SK-N-MC (cell line): ENCODE data around the gene DHX32.

ENCODE experiments used
- DNase-seq: peaks from one replicate; pipeline ENCODE4 v3.0.0-alpha.2; 2011; ENCODE audit warnings: low read depth, low spot score
- H3K27ac ChIP-seq: fragments of 200-600 bp; sonication (generic); 2 replicates; pipeline ENCODE4 v1.5.1; 2016; ENCODE audit warnings: mixed run types
- H3K36me3 ChIP-seq: fragments of 200-600 bp; sonication (generic); 2 replicates; pipeline ENCODE4 v1.6.1; 2017; ENCODE audit warnings: antibody characterized with exemption, low read length, mixed read lengths; ENCODE audit not compliant: insufficient read depth
- H3K4me3 ChIP-seq: fragments of 200-600 bp; sonication (generic); 2 replicates; pipeline ENCODE4 v1.5.1; 2016
- H3K9ac ChIP-seq: fragments of 200-600 bp; sonication (generic); 2 replicates; pipeline ENCODE4 v1.8.0; 2017; ENCODE audit warnings: mixed run types, mixed read lengths; ENCODE audit not compliant: insufficient read length
- H3K9me3 ChIP-seq: fragments of 200-600 bp; sonication (generic); 2 replicates; pipeline ENCODE4 v1.6.1; 2017; ENCODE audit warnings: low read depth, mild to moderate bottlenecking, antibody characterized with exemption, low read length, moderate library complexity, mixed read lengths
- EZH2 ChIP-seq: fragments of 200-600 bp; sonication (generic); IDR thresholded peaks from one replicate; pipeline ENCODE4 v1.6.1; 2017; ENCODE audit warnings: antibody characterized with exemption
- FOXP2 ChIP-seq: optimal IDR thresholded peaks from 2 replicates; pipeline ENCODE3; 2011; ENCODE audit warnings: mild to moderate bottlenecking, moderate library complexity; ENCODE audit not compliant: insufficient read depth; ENCODE audit errors: extremely low read length, control extremely low read depth
- POLR2AphosphoS5 ChIP-seq: IDR thresholded peaks from 2 replicates; pipeline ENCODE4 v1.6.1; 2012; ENCODE audit warnings: mild to moderate bottlenecking, low read depth, low read length, borderline replicate concordance

DHX32 gene

DNA sequence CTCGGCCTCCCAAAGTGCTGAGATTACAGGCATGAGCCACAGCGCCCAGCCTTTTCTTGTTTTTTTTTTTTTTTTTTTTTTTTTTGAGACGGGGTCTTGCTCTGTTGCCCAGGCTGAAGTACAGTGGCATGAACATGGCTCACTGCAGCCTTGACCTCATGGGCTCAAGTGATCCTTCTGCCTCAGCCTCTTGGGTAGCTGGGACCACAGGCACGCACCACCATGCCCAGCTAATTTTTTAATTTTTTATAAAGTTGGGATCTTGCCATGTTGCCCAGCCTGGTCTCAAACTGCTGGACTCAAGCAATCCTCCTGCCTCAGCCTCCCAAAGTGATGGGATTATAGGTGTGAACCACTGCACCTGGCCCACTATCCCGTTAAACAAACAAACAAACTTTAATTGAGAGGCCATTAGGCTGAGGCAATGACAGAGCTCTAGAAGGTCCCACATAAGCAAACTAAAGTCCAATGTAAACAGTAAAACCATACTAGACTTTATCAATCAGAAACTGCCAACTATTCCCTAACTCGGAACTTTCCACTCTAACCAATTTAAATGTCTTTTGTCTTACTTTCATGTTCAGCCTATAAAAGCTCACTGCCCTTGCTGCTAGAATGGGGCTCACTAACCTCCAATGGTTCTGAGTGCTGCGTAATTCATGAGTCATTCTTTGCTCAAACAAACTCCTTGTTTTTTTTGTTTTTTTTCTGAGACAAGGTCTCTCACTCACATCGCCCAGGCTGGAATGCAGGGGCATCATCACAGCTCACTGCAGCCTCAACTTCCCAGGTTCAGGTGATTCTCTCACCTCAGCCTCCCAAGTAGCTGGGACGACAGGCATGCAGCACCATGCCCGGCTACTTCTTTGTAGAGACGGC is 1.9 kb downstream of the DHX32 start:
- Histone ChIP-seq H3K9me3 (no peaks in the 10 kb centered on the region), H3K4me3 (no peak overlapping the region), H3K36me3 (no peaks in the 10 kb centered on the region), H3K9ac (no peak overlapping the region), H3K27ac (no peak overlapping the region)
- no peak for DNase-seq
- TF ChIP-seq POLR2AphosphoS5 = no peak
- TF ChIP-seq FOXP2 = no peak
- TF ChIP-seq EZH2 = no peak

DNA sequence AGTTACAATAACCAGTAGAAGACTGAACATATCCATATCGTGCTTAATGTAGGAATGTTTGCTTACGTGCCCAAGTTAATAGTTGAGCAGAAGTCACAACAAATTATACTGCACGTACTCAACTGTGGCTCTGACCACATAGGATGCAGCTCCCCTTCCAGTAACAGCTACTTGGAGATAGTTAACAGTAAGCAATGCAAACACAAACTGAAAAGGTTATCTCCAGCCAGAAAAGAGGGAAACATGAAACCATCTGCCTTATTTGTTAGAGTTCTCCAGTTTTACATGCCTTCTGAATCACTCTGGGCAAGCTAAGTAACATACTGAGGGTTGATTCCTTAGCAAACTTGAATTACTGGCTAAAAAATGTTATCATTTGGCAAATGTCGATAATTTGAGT is 9.8 kb downstream of the DHX32 start:
- DNase-seq = no peak
- TF ChIP-seq EZH2 = no peak
- no peak for TF ChIP-seq POLR2AphosphoS5
- TF ChIP-seq FOXP2 = no peak

DNA sequence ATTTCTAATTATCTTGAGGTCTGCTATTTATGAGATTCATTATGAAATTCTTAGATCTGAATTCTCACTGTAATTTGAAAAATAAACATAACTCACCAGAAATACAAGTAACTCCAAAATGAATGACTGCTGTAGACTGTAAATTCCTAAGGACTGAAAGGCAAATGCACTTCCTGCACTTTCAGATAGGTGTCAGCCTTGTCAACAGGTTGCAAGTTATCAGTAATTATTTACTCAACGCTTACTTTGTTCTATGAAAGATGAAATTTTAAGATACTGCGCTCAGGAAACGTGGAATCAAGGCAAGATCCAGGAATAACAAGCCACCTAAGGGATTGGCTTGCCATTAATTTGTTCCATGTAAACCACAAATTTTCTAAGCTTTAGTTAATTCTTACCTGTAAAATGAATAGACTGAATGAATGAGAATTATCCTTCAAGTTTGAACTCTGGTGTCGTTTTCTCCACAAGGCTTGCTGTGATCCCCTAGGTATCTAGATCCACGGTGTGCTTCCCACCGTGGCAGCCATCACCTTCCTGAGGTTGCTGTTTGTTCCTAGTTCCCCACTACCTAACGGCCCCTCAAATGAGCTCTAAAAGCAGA is 12.6 kb downstream of the DHX32 start:
- Histone ChIP-seq H3K9ac (no peak overlapping the region), H3K9me3 (no peaks in the 10 kb centered on the region), H3K4me3 (no peak overlapping the region), H3K36me3 (no peaks in the 10 kb centered on the region), H3K27ac (no peak overlapping the region)
- no peak for DNase-seq
- TF ChIP-seq POLR2AphosphoS5 = no peak

More for the DNA sequence above, 9.8 kb downstream of the DHX32 start:
- no peaks in the 10 kb centered on the region for H3K9me3 ChIP-seq
- no peak overlapping the region for H3K27ac ChIP-seq
- no peak overlapping the region for H3K4me3 ChIP-seq
- no peak overlapping the region for H3K9ac ChIP-seq
- H3K36me3 ChIP-seq = no peaks in the 10 kb centered on the region

DNA sequence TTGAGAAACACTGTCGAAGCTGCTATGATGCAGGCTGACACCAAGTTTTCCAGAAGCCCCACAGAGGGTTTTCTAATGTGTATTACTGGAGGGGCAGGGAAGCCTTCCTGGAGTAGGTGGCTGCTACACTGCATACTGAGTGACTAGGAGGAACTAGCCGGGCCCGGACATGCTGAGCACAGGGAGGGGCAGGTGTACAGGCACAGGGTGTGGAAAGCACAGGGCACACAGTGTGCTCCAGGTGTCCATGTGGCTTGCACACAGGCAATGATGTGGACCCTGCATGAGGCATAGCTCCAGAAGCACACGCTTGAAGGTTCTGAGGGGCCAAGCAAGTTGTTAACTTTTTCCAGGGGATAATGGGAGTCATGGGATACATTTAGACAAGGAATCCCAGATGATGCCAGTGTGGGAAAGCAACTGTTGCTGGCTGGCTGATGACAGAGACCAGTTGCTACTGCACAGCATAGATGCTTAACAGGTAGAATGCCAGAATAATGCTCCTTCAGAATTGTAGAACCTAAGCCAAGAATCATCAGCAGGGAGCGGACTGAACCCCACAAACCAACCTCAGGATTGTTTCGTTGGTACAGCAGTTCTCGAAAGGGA is 14.6 kb downstream of the DHX32 start:
- Histone ChIP-seq H3K4me3 (no peak overlapping the region), H3K9ac (no peak overlapping the region), H3K27ac (no peak overlapping the region), H3K9me3 (no peaks in the 10 kb centered on the region), H3K36me3 (no peaks in the 10 kb centered on the region)
- TF ChIP-seq FOXP2 = no peak
- no peak for TF ChIP-seq EZH2
- TF ChIP-seq POLR2AphosphoS5 = no peak
- DNase-seq = no peak

DNA sequence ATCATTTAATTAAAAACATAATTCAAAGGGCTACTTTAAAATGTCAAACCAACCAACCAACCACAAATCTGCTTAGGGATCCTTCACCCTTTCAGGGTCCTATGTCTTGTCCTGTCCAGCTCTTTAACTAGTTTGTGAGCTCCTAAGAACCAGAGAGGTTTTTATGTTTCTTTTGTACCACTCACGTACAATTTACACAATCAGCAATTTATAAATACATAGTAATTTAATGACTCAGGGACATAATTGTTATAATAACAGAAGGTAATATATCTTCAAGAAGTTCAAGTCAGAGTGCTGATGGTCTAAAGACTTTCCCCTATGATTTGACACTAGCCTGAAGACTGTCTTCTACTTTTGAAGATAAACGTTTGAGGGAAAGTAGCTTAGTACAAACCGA is 16.0 kb downstream of the DHX32 start:
- Histone ChIP-seq H3K4me3 (no peak overlapping the region), H3K36me3 (no peaks in the 10 kb centered on the region), H3K9me3 (no peaks in the 10 kb centered on the region), H3K27ac (no peak overlapping the region), H3K9ac (no peak overlapping the region)
- DNase-seq = no peak
- TF ChIP-seq EZH2 (no peak), POLR2AphosphoS5 (no peak), FOXP2 (no peak)

DNA sequence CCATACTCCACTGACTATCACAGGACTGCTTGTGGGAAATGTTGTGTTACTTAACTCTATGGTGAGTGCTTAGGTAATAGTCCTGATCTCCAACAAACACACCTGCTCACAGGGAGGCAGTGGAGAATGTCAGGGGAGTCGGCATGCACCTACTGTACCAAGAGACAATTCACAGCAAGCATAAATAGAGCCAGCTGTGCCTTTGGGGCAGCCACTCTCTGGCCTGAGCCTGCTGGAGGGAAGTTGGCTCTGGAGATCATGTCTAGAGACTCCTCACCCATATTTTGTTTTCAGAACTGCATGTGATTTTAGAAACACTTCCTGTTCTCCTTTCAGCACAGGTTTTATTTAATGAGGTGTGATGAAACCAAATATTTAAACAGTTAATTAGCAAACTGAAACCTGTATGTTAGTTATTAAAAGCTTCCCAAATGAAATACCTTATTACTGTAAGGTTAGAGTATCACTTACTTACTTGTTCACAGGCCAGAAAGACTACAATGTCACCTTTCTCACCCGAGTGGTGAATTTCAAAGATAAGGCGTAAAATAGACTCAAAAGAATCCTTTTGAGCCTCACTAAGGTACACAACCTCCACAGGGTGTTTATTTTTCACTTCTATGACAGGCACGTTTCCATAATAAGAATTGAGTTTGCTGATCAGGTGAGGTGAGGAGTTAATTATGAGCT is 21.8 kb downstream of the DHX32 start:
- Histone ChIP-seq H3K4me3 (no peak overlapping the region), H3K36me3 (no peaks in the 10 kb centered on the region), H3K9me3 (no peaks in the 10 kb centered on the region), H3K9ac (no peak overlapping the region), H3K27ac (no peak overlapping the region)
- DNase-seq = no peak
- TF ChIP-seq FOXP2 = no peak
- no peak for TF ChIP-seq POLR2AphosphoS5
- TF ChIP-seq EZH2 = no peak

DNA sequence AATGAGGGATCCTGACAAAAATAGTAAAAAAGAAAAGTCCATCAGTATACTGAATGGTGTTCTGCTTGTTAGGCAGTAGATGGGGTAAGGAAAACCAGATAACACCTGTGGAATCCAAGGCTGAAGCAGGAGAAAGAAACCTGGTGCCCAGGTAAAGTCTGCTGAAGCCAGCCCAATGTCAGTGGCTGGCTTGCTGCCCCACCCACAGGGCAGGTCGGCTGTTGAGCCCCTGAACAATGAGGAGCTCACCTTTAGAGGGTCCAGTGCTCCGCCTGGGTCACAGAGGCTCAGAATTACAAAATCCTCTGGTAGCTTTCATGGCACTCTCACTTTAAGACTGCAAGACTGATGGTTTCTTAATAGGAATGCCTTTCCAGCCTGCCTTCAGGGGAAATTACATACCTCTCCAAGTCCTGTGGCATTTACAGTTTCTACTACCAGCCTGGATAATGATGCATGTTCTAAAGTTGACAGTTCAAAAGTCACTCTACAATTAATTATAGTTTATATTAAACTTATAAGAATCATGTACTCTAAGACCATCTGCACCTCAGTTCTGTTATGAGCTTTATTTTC is 23.8 kb downstream of the DHX32 start:
- Histone ChIP-seq H3K36me3 (no peaks in the 10 kb centered on the region), H3K27ac (no peak overlapping the region), H3K9ac (no peak overlapping the region), H3K9me3 (no peaks in the 10 kb centered on the region), H3K4me3 (no peak overlapping the region)
- TF ChIP-seq FOXP2 (no peak), EZH2 (no peak), POLR2AphosphoS5 (no peak)
- no peak for DNase-seq

DNA sequence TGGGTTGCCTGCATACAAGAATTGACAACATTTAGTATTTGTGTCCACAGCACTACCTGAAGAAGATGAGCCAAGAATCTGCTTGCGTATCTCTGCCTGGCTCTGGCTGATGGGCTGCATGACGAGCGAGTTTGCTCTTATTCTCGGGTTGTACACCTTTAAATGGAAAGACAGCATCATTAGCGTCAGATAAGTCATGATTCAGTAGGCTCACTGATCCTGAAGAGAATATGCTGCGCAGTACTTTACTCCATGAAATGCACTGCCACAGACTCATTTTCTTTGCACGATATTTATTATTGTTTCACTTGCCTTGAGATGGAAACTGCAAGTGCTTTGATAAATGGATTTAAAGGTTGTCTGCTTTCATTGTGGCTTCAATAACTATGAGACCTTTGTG is 28.6 kb downstream of the DHX32 start:
- no peaks in the 10 kb centered on the region for H3K36me3 ChIP-seq
- TF ChIP-seq EZH2 = no peak
- TF ChIP-seq FOXP2 = no peak
- TF ChIP-seq POLR2AphosphoS5 = no peak
- no peak overlapping the region for H3K27ac ChIP-seq
- H3K4me3 ChIP-seq = no peak overlapping the region
- no peaks in the 10 kb centered on the region for H3K9me3 ChIP-seq
- H3K9ac ChIP-seq = no peak overlapping the region
- no peak for DNase-seq
